K562 (cell line): ENCODE results near the gene ITGA7. TPM values are rescaled to one million over a fixed set of nuclear protein-coding genes. Genes with fewer than 3 reads are reported as not detected.

Experiments
- BCL6 ChIP-seq: fragments of 250-450 bp; sonication (Bioruptor Pico); IDR thresholded peaks from 2 replicates; pipeline ENCODE4 v1.4.0; 2020
- FOS ChIP-seq: IDR thresholded peaks from 3 replicates; pipeline ENCODE4 v1.6.1; 2011; ENCODE audit not compliant: insufficient read length; ENCODE audit errors: extremely low read depth
- FOXK1 ChIP-seq: sonication (generic); formaldehyde crosslinking; IDR thresholded peaks from 2 replicates; pipeline ENCODE4 v1.8.0; 2022; ENCODE audit warnings: missing genetic modification reagents, mild to moderate bottlenecking, borderline replicate concordance
- HDAC1 ChIP-seq, 2 experiments: fragments of 450-650 bp; IDR thresholded peaks; 2 replicates each; pipeline ENCODE4 v1.6.1; 2016 to 2017; ENCODE audit warnings: inconsistent platforms in 1 of 2, mild to moderate bottlenecking in 1 of 2, moderate library complexity in 1 of 2
- HDAC2 ChIP-seq: fragments of 450-650 bp; IDR thresholded peaks from 2 replicates; pipeline ENCODE4 v1.6.1; 2016; ENCODE audit warnings: mild to moderate bottlenecking
- HINFP ChIP-seq: fragments of 450-650 bp; conservative IDR thresholded peaks from 2 replicates; pipeline ENCODE4 v1.6.1; 2016; ENCODE audit warnings: missing genetic modification characterization, low read depth, mild to moderate bottlenecking, control low read depth, missing compliant biosample characterization
- NBN ChIP-seq: fragments of 450-650 bp; IDR thresholded peaks from 2 replicates; pipeline ENCODE4 v1.6.1; 2016; ENCODE audit warnings: low read depth, mild to moderate bottlenecking
- RAD21 ChIP-seq, 2 experiments: fragments of 250-450 bp in 1 of 2; fragments of 450-650 bp in 1 of 2; sonication (Bioruptor Pico) in 1 of 2; formaldehyde crosslinking in 1 of 2; IDR thresholded peaks in 1 of 2; conservative IDR thresholded peaks in 1 of 2; 2 replicates each; pipeline versions ENCODE4 v1.4.0 to v1.8.0; 2020 to 2022; ENCODE audit warnings: mild to moderate bottlenecking in 2 of 2, moderate library complexity in 1 of 2
- SIN3A ChIP-seq, 2 experiments: fragments of 150-350 bp in 1 of 2; IDR thresholded peaks; 2 replicates each; pipeline ENCODE4 v1.6.1; 2011 to 2016; ENCODE audit warnings: borderline replicate concordance in 2 of 2, low read depth in 2 of 2, low read length in 2 of 2, mild to moderate bottlenecking in 2 of 2, moderate library complexity in 2 of 2; ENCODE audit not compliant: control insufficient read depth in 1 of 2
- TARDBP ChIP-seq: fragments of 450-650 bp; IDR thresholded peaks from 2 replicates; pipeline ENCODE4 v1.6.1; 2016
- TCF3 ChIP-seq: sonication (generic); formaldehyde crosslinking; IDR thresholded peaks from 2 replicates; pipeline ENCODE4 v1.4.0; 2020; ENCODE audit warnings: mild to moderate bottlenecking, missing genetic modification reagents
- TCF7 ChIP-seq: sonication (generic); IDR thresholded peaks from 2 replicates; pipeline ENCODE4 v1.6.1; 2016; ENCODE audit warnings: antibody characterized with exemption, borderline replicate concordance
- TOE1 ChIP-seq, 2 experiments: fragments of 450-650 bp in 1 of 2; sonication (generic) in 1 of 2; formaldehyde crosslinking in 1 of 2; IDR thresholded peaks; 2 replicates each; pipeline versions ENCODE4 v1.7.1 to v1.8.0; 2016 to 2022; ENCODE audit warnings: borderline replicate concordance in 2 of 2, mild to moderate bottlenecking in 2 of 2, antibody characterized with exemption in 1 of 2, inconsistent platforms in 1 of 2, low read depth in 1 of 2, missing genetic modification reagents in 1 of 2, moderate library complexity in 1 of 2
- USF1 ChIP-seq: sonication (generic); formaldehyde crosslinking; IDR thresholded peaks from 2 replicates; pipeline ENCODE4 v1.9.0; 2022; ENCODE audit warnings: mild to moderate bottlenecking, missing genetic modification reagents
- ZC3H11A ChIP-seq: IDR thresholded peaks from 2 replicates; pipeline ENCODE4 v1.6.1; 2012; ENCODE audit warnings: low read depth, low read length, improper control_type of control experiment
- ZEB2 ChIP-seq: fragments of 450-650 bp; IDR thresholded peaks from 2 replicates; pipeline ENCODE4 v1.6.1; 2016
- ZMIZ1 ChIP-seq, 2 experiments: fragments of 150-350 bp in 1 of 2; IDR thresholded peaks; 2 replicates each; pipeline ENCODE4 v1.6.1; 2012 to 2016; ENCODE audit warnings: low read depth in 2 of 2, low read length in 2 of 2, mild to moderate bottlenecking in 1 of 2, moderate library complexity in 1 of 2
- ZNF23 ChIP-seq: fragments of 250-450 bp; sonication (Bioruptor Pico); IDR thresholded peaks from 2 replicates; pipeline ENCODE4 v1.4.0; 2020; ENCODE audit warnings: mild to moderate bottlenecking
- ZNF253 ChIP-seq: fragments of 250-450 bp; sonication (Bioruptor Pico); conservative IDR thresholded peaks from 2 replicates; pipeline ENCODE4 v1.6.1; 2021; ENCODE audit warnings: mild to moderate bottlenecking
- ZNF398 ChIP-seq: fragments of 250-450 bp; sonication (Bioruptor Pico); IDR thresholded peaks from 2 replicates; pipeline ENCODE4 v1.8.0; 2021; ENCODE audit warnings: moderate library complexity, mild to moderate bottlenecking, inconsistent platforms
- polyA plus RNA-seq, 8 experiments: library from polyadenylated mRNA; depleted of rRNA in 4 of 8; stranded (reverse) in 5 of 8; unstranded in 3 of 8; fragments of >200 nt; fragmentation: Nextera tagmentation in 2 of 8; fragmentation: Illumina TruSeq in 1 of 8; extraction: Ambion mirVana in 2 of 8; extraction: Trizol in 1 of 8; gene quantifications; 2 replicates each; pipeline versions ENCODE4 v1.2.1 to v1.2.3, GENCODE V29; 2011 to 2014; ENCODE audit warnings: inconsistent platforms in 1 of 8, missing spikeins in 1 of 8
- total RNA-seq, 7 experiments: library from RNA; depleted of rRNA in 6 of 7; stranded (reverse); fragments of >200 nt in 6 of 7; fragmentation: Illumina TruSeq in 2 of 7; extraction: Trizol in 2 of 7; gene quantifications; 2 replicates each; pipeline versions ENCODE4 v1.2.1 to v1.2.3, GENCODE V29; 2011 to 2021; ENCODE audit warnings: low replicate concordance in 1 of 7

ITGA7 gene
- total and polyA plus RNA-seq, 9 of the 15 experiments (the other 6 are each of a cell fraction or from before 2014, with no cell fraction given) = 0.11 to 2.3 (median 0.56) TPM; not detected in 1

GRCh38 chr12:55727643-55728185 is 20.0 kb upstream of the ITGA7 start (continued):
- TF ChIP-seq ZMIZ1 (IDR thresholded peaks at IDR 0.05; ENCODE audit: low read depth in 2 of 2, low read length in 2 of 2) (no peak), ZNF253 (CRISPR knock-in tag) (no peak), FOS (no peak), TCF3 (CRISPR knock-in tag) (peak; percentile 40; the same call in 1 of the 2 replicates), ZNF23 (CRISPR knock-in tag) (no peak), SIN3A (IDR thresholded peaks at IDR 0.05; ENCODE audit: borderline replicate concordance in 2 of 2, control insufficient read depth in 1 of 2, low read depth in 2 of 2, low read length in 2 of 2) (peak; percentile 8 to 57; a peak in 1 of 4 replicates), ZC3H11A (no peak), BCL6 (CRISPR knock-in tag) (no peak), FOXK1 (no peak), HDAC1 (IDR thresholded peaks at IDR 0.05) (peak in 1 of 2 experiments; percentile 77; a peak in 1 of 4 replicates), USF1 (CRISPR knock-in tag) (0 out of 2 replicates have a peak, but pooled peaks have one; percentile 14), HDAC2 (peak; percentile 43; the same call in 1 of the 2 replicates), RAD21 (CRISPR knock-in tag; conservative IDR thresholded peaks at IDR 0.05 in 1 of 2, IDR thresholded peaks at IDR 0.05 in 1 of 2) (no peak), NBN (peak; percentile 9; the same call in 1 of the 2 replicates), TCF7 (0 out of 2 replicates have a peak, but pooled peaks have one; percentile 13), ZNF398 (no peak), TARDBP (no peak), TOE1 (IDR thresholded peaks at IDR 0.05; ENCODE audit: borderline replicate concordance) (0 out of 2 replicates have a peak, but pooled peaks have one; percentile 66), TOE1 (CRISPR knock-in tag; IDR thresholded peaks at IDR 0.05; ENCODE audit: borderline replicate concordance, low read depth) (no peak), ZEB2 (peak; percentile 56; the same call in 1 of the 2 replicates), HINFP (tag) (no peak)
